HG03139 (cell line): ENCODE measurements around the gene LYPD5.

Source experiments
- ATAC-seq: cut with Tn5 transposase; IDR thresholded peaks from one replicate; pipeline ENCODE4 v1.9.1; 2021; ENCODE audit not compliant: unreplicated experiment

The LYPD5 gene

DNA sequence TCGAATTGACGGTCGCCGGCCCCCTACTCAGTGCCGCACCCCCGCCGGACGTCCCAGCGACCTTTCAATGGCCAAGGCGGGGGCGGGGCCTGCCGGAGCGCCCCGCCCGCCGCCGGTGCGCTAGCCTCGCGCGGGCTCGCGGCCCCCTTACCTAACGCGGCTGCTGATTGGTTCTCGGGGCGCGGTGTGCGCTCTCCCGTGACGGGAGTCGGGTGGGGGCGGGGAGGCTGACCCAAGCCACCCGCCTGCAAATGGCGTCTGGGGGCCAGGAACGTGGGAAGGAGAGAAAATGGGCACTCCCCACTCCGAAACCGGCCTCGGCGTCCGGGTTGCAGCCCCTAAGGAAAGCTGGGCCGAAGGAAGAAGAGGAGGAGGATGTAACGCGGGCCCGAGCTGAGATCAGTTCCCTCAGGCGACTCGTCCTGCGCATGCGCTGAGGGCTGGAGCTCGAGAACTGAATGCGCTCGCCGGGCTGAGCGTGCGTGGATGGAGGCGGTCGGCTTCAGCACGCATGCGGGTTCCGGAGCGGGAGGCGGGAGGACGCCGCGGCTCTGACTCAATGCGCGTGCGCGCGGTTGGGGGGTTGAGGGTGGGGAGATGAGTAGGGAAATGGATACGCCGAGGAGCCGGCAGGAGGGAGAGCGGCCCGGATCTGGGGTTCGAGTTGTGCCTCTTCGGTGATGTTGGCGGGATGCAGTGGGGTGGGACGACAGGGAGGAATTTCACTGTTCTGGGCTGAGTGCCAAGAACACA lies 47.6 kb downstream of the LYPD5 start, which contains the start of gene SMG9:
TSS of gene SMG9 (minus strand) at position 460 of the 753 bp plus-strand sequence. CDS start 4,221 bp downstream, outside the sequence.
- peak; percentile 49 for ATAC-seq

DNA sequence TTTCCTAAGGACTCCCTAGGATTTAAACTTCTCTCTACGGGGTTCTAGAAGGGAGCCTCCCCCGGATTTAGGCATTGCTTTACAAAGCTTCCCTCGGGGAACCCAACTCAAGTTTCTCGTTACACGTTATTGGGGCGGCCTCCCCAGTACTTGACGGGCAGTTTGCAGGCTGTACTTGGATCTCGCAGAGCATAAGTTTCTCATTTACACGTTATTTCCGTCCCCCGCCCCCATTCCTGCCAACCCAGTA lies 48.1 kb downstream of the LYPD5 start:
- no peak for ATAC-seq

DNA sequence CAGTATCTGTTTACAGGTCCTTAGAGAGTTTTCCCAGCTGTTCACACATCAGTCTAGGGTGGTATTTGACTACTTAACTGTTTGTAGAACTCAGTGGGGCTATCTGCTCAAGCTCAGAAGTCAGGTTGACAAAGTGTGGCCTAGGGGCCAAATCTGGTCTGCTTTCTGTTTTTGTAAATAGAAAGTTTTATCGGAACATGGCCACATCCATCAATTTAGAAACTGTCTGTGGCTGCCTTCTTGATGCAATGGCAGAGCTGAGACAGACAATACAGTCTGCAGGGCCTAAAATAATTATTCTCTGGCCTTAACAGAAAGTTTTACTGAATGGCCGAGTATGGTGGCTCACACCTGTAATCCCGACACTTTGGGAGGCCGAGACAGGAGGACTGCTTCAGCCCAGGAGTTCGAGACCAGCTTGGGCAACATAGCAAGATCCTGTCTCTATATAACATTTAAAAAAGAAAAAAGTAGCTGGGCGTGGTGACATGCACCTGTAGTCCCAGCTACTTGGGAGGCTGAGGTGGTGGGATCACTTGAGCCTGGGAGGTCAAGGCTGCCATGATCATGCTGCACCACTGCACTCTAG lies 49.9 kb downstream of the LYPD5 start:
- no peak for ATAC-seq

DNA sequence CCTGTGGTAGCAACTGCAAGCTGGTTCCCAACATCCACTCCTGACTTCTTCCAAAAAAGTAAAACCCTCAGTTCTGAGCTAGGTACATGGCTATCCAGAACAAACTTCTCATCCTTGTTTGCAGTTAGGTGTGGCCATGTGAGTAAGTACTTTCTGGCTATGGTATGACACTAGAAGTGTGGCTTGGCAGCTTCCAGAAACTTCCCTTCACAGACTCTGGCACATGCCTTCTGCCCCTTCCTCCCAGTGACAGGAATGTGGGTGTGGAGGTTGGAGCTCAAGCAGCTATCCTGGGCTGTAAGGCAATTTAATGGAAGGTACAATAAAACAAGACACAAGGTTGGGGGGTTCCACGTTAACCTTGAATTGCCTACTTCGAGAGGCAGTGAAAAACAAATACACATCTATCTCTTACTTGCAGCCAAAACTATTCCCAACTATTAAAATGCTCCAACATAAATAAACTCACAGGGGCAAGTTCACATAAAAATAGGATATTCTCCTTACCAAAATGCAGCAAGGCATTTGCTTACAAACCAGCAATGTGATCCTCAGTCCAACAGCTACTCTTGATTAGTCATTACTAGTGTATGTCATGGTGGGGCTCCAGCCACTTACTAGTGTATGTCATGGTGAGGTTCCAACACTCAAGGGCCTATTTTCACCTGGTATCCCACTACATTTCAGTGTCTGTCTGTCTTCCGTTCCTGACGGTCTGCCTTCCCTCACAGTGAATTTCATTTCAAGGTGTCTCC lies 50.6 kb downstream of the LYPD5 start:
- ATAC-seq = no peak

DNA sequence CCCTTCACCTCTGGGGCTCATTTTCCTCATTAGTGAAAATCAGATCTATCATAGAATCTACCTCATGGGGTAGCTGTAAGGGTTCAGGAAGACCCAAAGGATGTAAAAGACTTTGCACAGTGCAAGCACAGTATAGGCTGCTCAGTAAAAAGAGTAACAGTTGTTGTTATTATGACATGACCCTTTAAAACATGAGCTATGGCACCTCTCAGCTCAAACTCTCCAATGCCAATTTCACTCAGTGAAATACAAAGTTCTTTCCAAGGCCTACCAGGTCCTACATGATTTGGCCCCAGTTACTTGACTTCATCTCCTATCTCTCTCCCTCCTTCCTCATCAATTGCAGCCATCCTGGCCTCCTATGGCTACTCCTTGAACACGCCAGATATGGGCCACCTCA lies 52.3 kb downstream of the LYPD5 start:
- no peak for ATAC-seq

DNA sequence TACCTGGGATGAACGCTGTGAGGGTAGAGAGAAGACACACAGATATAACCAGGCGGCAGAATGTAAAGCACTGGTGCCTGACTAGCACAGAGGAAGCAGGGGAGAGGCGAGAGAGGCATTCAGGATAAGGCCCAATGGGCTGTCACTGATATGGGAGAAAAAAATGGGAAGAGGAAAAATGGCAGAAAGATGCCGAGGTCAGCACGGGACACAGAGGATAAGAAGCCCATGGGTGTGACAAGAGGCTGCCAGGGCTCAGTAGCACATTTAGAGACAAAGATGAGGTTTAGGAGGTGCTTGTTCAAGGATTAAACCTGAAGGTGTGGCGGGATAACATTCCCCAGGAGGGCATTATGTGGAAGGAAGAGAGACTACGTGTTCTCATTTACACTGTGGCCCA lies 53.1 kb downstream of the LYPD5 start:
- no peak for ATAC-seq

DNA sequence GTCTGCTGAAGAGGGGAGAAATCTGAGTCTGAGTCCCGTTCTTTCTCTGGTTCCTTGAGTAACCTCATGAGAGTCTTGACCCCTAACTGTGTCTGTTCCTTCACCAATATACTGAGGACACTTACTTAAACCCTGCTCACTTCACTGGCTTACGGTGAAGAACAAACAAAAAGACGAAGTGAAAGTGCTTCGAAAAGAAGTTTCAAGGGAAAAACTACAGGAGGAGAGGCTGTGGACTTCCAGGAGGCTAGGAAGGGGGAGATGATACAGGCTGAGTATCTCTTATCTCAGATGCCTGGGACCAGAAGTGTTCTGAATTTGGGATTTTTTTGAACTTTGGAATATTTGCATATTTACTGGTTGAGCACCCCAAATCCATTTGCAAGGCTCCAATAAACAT lies 53.6 kb downstream of the LYPD5 start:
- ATAC-seq = no peak

DNA sequence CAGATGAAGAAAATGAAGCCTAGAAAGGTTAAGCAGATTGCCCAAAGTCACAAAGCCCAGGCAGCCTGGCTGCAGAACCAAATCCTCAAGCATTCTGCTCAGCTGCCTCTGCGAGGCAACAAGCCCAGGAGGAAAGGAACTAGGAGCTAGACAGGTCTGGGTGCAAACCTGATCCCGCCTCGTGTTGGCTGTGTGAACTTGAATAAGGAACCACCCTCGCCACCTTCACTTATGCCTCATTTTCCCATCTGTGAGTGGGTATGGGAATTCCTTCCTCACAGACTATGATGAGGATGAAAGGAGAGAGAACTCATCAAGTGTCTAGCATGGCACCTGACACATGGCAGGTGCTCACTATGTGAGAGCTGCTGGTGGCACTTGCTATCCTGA lies 54.0 kb downstream of the LYPD5 start:
- ATAC-seq = no peak

DNA sequence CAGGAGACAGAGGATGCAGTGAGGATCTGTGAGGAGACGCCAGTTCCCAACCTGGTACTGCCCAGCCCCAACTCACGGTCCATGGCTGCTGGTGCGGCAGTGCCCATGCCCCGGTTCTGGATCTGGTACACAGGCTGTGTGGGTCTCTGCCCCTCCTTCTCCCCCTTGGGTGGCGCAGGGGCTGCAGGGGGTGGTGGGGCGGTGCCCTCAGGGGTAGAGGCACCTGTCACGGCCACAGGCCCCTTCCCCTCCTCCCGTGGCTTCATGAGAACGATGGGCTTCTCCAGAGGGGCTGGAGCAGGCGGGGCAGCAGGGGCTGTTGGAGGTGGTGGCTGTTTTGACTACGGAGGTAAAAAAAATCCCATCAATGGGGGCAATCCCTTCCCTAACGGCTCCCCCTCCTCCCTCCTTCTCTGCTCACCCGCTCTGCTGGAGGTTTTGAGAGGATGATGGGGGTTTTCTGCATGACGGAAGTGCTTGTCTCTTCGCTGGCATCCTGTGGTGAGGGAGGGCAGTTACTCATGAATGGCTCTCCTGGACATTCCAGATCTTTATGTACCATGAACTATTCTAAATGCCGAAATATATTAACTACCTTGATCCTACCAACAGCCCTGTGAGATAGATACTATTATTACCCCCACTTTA lies 54.6 kb downstream of the LYPD5 start:
- no peak for ATAC-seq
